ENCODE data around the gene MAPKAP1.

Gene MAPKAP1

GRCh38 chr9:125493384-125493783 is 213.6 kb downstream of the MAPKAP1 start:
- Histone ChIP-seq H3K36me3 (ENCODE audit: insufficient read depth, low read length) (no peaks in the 10 kb centered on the region), H3K4me1 (ENCODE audit: insufficient read depth, low read length) (peaks cover 39% of the 10 kb centered on the region), H3K4me3 (ENCODE audit: low read length) (no peak overlapping the region), H3K27me3 (ENCODE audit: insufficient read depth, low read length) (no peaks in the 10 kb centered on the region), H3K9me3 (ENCODE audit: insufficient read depth, low read depth, low read length) (no peaks in the 10 kb centered on the region), H3K27ac (ENCODE audit: low read depth, low read length) (no peak overlapping the region), H3K9ac (ENCODE audit: low read depth, low read length) (no peak overlapping the region)
- 95% methylated on average over 5 of the region's 5 CpGs for WGBS

GRCh38 chr9:125492719-125493118 is 214.3 kb downstream of the MAPKAP1 start:
- no peak overlapping the region for H3K27ac ChIP-seq (ENCODE audit: low read depth, low read length)
- H3K27me3 ChIP-seq (ENCODE audit: insufficient read depth, low read length) = no peaks in the 10 kb centered on the region
- 96% methylated on average over 2 of the region's 2 CpGs for WGBS
- H3K4me1 ChIP-seq (ENCODE audit: insufficient read depth, low read length) = peaks cover 39% of the 10 kb centered on the region
- H3K36me3 ChIP-seq (ENCODE audit: insufficient read depth, low read length) = no peaks in the 10 kb centered on the region
- H3K9ac ChIP-seq (ENCODE audit: low read depth, low read length) = no peak overlapping the region
- no peaks in the 10 kb centered on the region for H3K9me3 ChIP-seq (ENCODE audit: insufficient read depth, low read depth, low read length)
- H3K4me3 ChIP-seq (ENCODE audit: low read length) = no peak overlapping the region

GRCh38 chr9:125487842-125488241 is 219.2 kb downstream of the MAPKAP1 start:
- Histone ChIP-seq H3K36me3 (ENCODE audit: insufficient read depth, low read length) (peaks cover 4% of the 10 kb centered on the region; the same call in 1 of the 2 replicates), H3K9me3 (ENCODE audit: insufficient read depth, low read depth, low read length) (no peaks in the 10 kb centered on the region), H3K9ac (ENCODE audit: low read depth, low read length) (no peak overlapping the region), H3K27me3 (ENCODE audit: insufficient read depth, low read length) (no peaks in the 10 kb centered on the region), H3K27ac (ENCODE audit: low read depth, low read length) (no peak overlapping the region), H3K4me1 (ENCODE audit: insufficient read depth, low read length) (peaks cover 5% of the 10 kb centered on the region; the same call in 1 of the 2 replicates), H3K4me3 (ENCODE audit: low read length) (no peak overlapping the region)
- WGBS = 90% methylated on average over 2 of the region's 2 CpGs

- peaks cover 4% of the 10 kb centered on the region; the same call in 1 of the 2 replicates for H3K36me3 ChIP-seq (ENCODE audit: insufficient read depth, low read length)
- H3K4me3 ChIP-seq (ENCODE audit: low read length) = no peak overlapping the region
- WGBS = 86% methylated on average over 5 of the region's 5 CpGs
- H3K27me3 ChIP-seq (ENCODE audit: insufficient read depth, low read length) = no peaks in the 10 kb centered on the region
- H3K4me1 ChIP-seq (ENCODE audit: insufficient read depth, low read length) = peaks cover 5% of the 10 kb centered on the region; the same call in 1 of the 2 replicates
- no peaks in the 10 kb centered on the region for H3K9me3 ChIP-seq (ENCODE audit: insufficient read depth, low read depth, low read length)
- no peak overlapping the region for H3K27ac ChIP-seq (ENCODE audit: low read depth, low read length)
- H3K9ac ChIP-seq (ENCODE audit: low read depth, low read length) = no peak overlapping the region
Measured at GRCh38 chr9:125486576-125486975, 220.4 kb downstream of the MAPKAP1 start.

- H3K36me3 ChIP-seq (ENCODE audit: insufficient read depth, low read length) = peaks cover 4% of the 10 kb centered on the region; the same call in 1 of the 2 replicates
- no peaks in the 10 kb centered on the region for H3K27me3 ChIP-seq (ENCODE audit: insufficient read depth, low read length)
- H3K27ac ChIP-seq (ENCODE audit: low read depth, low read length) = no peak overlapping the region
- H3K4me3 ChIP-seq (ENCODE audit: low read length) = no peak overlapping the region
- no peaks in the 10 kb centered on the region for H3K9me3 ChIP-seq (ENCODE audit: insufficient read depth, low read depth, low read length)
- H3K4me1 ChIP-seq (ENCODE audit: insufficient read depth, low read length) = peaks cover 5% of the 10 kb centered on the region; the same call in 1 of the 2 replicates
- 64% methylated on average over 3 of the region's 3 CpGs for WGBS
- no peak overlapping the region for H3K9ac ChIP-seq (ENCODE audit: low read depth, low read length)
Measured at GRCh38 chr9:125486152-125486508, 220.9 kb downstream of the MAPKAP1 start.

- H3K9ac ChIP-seq (ENCODE audit: low read depth, low read length) = no peak overlapping the region
- no peaks in the 10 kb centered on the region for H3K27me3 ChIP-seq (ENCODE audit: insufficient read depth, low read length)
- no peak overlapping the region for H3K4me3 ChIP-seq (ENCODE audit: low read length)
- no peaks in the 10 kb centered on the region for H3K9me3 ChIP-seq (ENCODE audit: insufficient read depth, low read depth, low read length)
- no peak overlapping the region for H3K27ac ChIP-seq (ENCODE audit: low read depth, low read length)
- WGBS = 96% methylated on average over 5 of the region's 5 CpGs
- peaks cover 4% of the 10 kb centered on the region; the same call in 1 of the 2 replicates for H3K36me3 ChIP-seq (ENCODE audit: insufficient read depth, low read length)
- peaks cover 5% of the 10 kb centered on the region; the same call in 1 of the 2 replicates for H3K4me1 ChIP-seq (ENCODE audit: insufficient read depth, low read length)
Measured at GRCh38 chr9:125485471-125486151, 221.4 kb downstream of the MAPKAP1 start.

- Histone ChIP-seq H3K36me3 (ENCODE audit: insufficient read depth, low read length) (peaks cover 4% of the 10 kb centered on the region; the same call in 1 of the 2 replicates), H3K27ac (ENCODE audit: low read depth, low read length) (no peak overlapping the region)
- 95% methylated on average over 13 of the region's 13 CpGs for WGBS
Measured at GRCh38 chr9:125484350-125485282, 222.4 kb downstream of the MAPKAP1 start.

GRCh38 chr9:125483697-125484096 is 223.3 kb downstream of the MAPKAP1 start:
- no peak overlapping the region for H3K4me3 ChIP-seq (ENCODE audit: low read length)
- H3K4me1 ChIP-seq (ENCODE audit: insufficient read depth, low read length) = peaks cover 11% of the 10 kb centered on the region
- peaks cover 4% of the 10 kb centered on the region; the same call in 1 of the 2 replicates for H3K36me3 ChIP-seq (ENCODE audit: insufficient read depth, low read length)
- H3K27ac ChIP-seq (ENCODE audit: low read depth, low read length) = no peak overlapping the region
- WGBS = 100% methylated on average over 1 of the region's 2 CpGs
- H3K27me3 ChIP-seq (ENCODE audit: insufficient read depth, low read length) = no peaks in the 10 kb centered on the region
- H3K9ac ChIP-seq (ENCODE audit: low read depth, low read length) = no peak overlapping the region
- H3K9me3 ChIP-seq (ENCODE audit: insufficient read depth, low read depth, low read length) = no peaks in the 10 kb centered on the region

More at GRCh38 chr9:125484350-125485282, 222.4 kb downstream of the MAPKAP1 start:
- H3K9ac ChIP-seq (ENCODE audit: low read depth, low read length) = no peak overlapping the region
- H3K4me1 ChIP-seq (ENCODE audit: insufficient read depth, low read length) = peaks cover 10% of the 10 kb centered on the region
- H3K9me3 ChIP-seq (ENCODE audit: insufficient read depth, low read depth, low read length) = no peaks in the 10 kb centered on the region
- no peak overlapping the region for H3K4me3 ChIP-seq (ENCODE audit: low read length)
- no peaks in the 10 kb centered on the region for H3K27me3 ChIP-seq (ENCODE audit: insufficient read depth, low read length)

- no peak overlapping the region for H3K4me3 ChIP-seq (ENCODE audit: low read length)
- no peaks in the 10 kb centered on the region for H3K27me3 ChIP-seq (ENCODE audit: insufficient read depth, low read length)
- 87% methylated on average over 7 of the region's 7 CpGs for WGBS
- H3K27ac ChIP-seq (ENCODE audit: low read depth, low read length) = no peak overlapping the region
- peaks cover 4% of the 10 kb centered on the region; the same call in 1 of the 2 replicates for H3K36me3 ChIP-seq (ENCODE audit: insufficient read depth, low read length)
- H3K9me3 ChIP-seq (ENCODE audit: insufficient read depth, low read depth, low read length) = no peaks in the 10 kb centered on the region
- peaks cover 6% of the 10 kb centered on the region; the same call in 1 of the 2 replicates for H3K4me1 ChIP-seq (ENCODE audit: insufficient read depth, low read length)
- no peak overlapping the region for H3K9ac ChIP-seq (ENCODE audit: low read depth, low read length)
Measured at GRCh38 chr9:125479846-125480615, 227.0 kb downstream of the MAPKAP1 start.

- 97% methylated on average over 5 of the region's 5 CpGs for WGBS
- Histone ChIP-seq H3K27ac (ENCODE audit: low read depth, low read length) (no peak overlapping the region), H3K4me1 (ENCODE audit: insufficient read depth, low read length) (peaks cover 20% of the 10 kb centered on the region), H3K27me3 (ENCODE audit: insufficient read depth, low read length) (no peaks in the 10 kb centered on the region), H3K9ac (ENCODE audit: low read depth, low read length) (no peak overlapping the region), H3K9me3 (ENCODE audit: insufficient read depth, low read depth, low read length) (no peaks in the 10 kb centered on the region), H3K36me3 (ENCODE audit: insufficient read depth, low read length) (no peaks in the 10 kb centered on the region), H3K4me3 (ENCODE audit: low read length) (no peak overlapping the region)
Measured at GRCh38 chr9:125477089-125477544, 229.9 kb downstream of the MAPKAP1 start.
